ENCODE results near the gene HDAC10. TPM values are rescaled to one million over a fixed set of nuclear protein-coding genes. Genes with fewer than 3 reads are reported as not detected.
A peak's percentile ranks its signal among the peaks of the same experiment; 100 is the strongest.

HDAC10 gene
- total and polyA plus RNA-seq, 10 of the 15 experiments (the other 5 are each of a cell fraction or from before 2014, with no cell fraction given) = 0.26 to 48.6 (median 5.0) TPM

DNA sequence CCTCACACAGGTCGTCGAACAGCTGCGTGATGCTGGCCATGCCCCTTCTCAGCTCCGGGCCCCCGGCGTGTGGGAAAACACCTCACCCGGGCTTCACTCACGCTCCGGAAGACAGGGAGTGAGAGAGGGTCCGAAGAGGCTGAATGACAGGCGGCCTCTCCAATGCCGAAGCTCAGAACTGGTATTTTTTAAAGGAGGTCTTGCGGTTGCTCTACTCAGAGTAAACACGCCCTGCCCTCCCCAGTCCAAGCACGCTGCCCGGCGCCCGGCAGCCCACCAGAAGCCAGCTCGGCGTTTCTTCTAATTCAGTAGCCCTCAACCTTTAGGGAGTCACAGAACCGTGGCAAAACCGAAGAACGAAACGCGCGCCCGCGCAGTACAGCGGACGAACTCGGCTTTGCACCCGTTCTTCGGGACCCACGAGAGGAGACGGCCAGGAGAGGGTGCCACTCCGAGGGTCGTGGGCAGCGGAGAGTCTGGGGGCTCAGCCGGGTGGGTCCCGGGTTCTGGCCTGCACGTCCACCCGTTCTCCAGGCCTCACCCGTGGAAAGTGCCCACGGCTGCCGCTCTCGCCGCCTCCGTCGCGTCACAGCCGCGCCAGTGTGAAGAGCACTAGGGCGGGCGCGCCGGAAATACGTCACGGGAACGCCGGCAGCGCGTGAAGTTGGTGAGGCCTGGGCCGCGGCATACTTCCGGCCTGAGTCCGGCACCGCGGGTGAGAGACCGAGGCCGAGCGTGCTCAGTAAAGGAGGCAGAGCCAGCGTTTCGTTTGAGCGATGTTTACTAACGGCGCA, 6.4 kb downstream of the HDAC10 start, which contains the start of gene TUBGCP6 (continued):
- TF ChIP-seq, protein P1, sequence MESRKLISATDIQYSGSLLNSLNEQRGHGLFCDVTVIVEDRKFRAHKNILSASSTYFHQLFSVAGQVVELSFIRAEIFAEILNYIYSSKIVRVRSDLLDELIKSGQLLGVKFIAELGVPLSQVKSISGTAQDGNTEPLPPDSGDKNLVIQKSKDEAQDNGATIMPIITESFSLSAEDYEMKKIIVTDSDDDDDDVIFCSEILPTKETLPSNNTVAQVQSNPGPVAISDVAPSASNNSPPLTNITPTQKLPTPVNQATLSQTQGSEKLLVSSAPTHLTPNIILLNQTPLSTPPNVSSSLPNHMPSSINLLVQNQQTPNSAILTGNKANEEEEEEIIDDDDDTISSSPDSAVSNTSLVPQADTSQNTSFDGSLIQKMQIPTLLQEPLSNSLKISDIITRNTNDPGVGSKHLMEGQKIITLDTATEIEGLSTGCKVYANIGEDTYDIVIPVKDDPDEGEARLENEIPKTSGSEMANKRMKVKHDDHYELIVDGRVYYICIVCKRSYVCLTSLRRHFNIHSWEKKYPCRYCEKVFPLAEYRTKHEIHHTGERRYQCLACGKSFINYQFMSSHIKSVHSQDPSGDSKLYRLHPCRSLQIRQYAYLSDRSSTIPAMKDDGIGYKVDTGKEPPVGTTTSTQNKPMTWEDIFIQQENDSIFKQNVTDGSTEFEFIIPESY (IDR thresholded peaks at IDR 0.05) = no peak
- TF ChIP-seq ATF7 (IDR thresholded peaks at IDR 0.05; ENCODE audit: low read depth) = no peak; the same call in 1 of the 2 replicates
- TF ChIP-seq USF1 (IDR thresholded peaks at IDR 0.05; ENCODE audit: borderline replicate concordance, extremely low read length, insufficient read depth, low read depth, low read length) = no peak
- no peak for TF ChIP-seq IKZF2 (IDR thresholded peaks at IDR 0.05)
- 0 out of 2 replicates have a peak, but pooled peaks have one; percentile 45 for TF ChIP-seq STAT1 (conservative IDR thresholded peaks at IDR 0.05)
- no peak for TF ChIP-seq SPI1 (IDR thresholded peaks at IDR 0.05; ENCODE audit: borderline replicate concordance, insufficient read depth, low read depth, low read length)
- TF ChIP-seq, protein P2, sequence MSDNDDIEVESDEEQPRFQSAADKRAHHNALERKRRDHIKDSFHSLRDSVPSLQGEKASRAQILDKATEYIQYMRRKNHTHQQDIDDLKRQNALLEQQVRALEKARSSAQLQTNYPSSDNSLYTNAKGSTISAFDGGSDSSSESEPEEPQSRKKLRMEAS (IDR thresholded peaks at IDR 0.05; ENCODE audit: low read depth, low read length) = peak; percentile 85
- no peak for TF ChIP-seq NRF1 (conservative IDR thresholded peaks at IDR 0.05; ENCODE audit: low read depth, low read length)
- no peak for TF ChIP-seq RFX5 (IDR thresholded peaks at IDR 0.05; ENCODE audit: low read depth, low read length)

All from GM12878 (cell line).